ENCODE data around the gene ST3GAL3.
A peak's percentile ranks its signal among the peaks of the same experiment; 100 is the strongest.

ST3GAL3 gene

DNA sequence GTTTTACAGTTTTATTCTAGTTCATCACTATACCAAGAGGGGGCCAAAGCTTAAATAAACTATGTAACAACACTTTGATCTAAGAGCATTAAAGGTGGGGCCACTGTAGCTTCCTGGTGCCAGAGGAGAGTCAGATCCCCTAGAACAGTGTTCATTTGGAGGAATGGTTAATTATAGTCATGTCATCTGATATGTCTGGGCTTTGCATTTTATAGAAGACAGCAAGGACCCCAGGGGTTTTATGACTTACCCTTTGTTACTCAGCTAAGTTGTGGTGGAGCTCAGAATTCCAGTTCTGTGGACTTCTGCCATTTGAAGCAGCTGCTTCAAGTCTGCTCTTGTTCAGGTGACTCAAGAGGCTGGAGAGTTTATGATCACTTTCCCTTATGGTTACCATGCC lies 40.7 kb upstream of the ST3GAL3 start (continued):
- TF ChIP-seq ZNF664 (tag by site-specific recombination; IDR thresholded peaks at IDR 0.05), result peak; percentile 41; the same call in 1 of the 2 replicates
- no peak for TF ChIP-seq SCRT2 (tag by site-specific recombination; IDR thresholded peaks at IDR 0.05)
- TF ChIP-seq SALL2 (tag by site-specific recombination; IDR thresholded peaks at IDR 0.05; ENCODE audit: borderline replicate concordance), result no peak
- TF ChIP-seq ZNF391 (tag by site-specific recombination; IDR thresholded peaks at IDR 0.05; ENCODE audit: borderline replicate concordance, low read depth), result no peak
- TF ChIP-seq BCL11A (tag by site-specific recombination; IDR thresholded peaks at IDR 0.05; ENCODE audit: low read depth), result no peak
- TF ChIP-seq, protein P1, sequence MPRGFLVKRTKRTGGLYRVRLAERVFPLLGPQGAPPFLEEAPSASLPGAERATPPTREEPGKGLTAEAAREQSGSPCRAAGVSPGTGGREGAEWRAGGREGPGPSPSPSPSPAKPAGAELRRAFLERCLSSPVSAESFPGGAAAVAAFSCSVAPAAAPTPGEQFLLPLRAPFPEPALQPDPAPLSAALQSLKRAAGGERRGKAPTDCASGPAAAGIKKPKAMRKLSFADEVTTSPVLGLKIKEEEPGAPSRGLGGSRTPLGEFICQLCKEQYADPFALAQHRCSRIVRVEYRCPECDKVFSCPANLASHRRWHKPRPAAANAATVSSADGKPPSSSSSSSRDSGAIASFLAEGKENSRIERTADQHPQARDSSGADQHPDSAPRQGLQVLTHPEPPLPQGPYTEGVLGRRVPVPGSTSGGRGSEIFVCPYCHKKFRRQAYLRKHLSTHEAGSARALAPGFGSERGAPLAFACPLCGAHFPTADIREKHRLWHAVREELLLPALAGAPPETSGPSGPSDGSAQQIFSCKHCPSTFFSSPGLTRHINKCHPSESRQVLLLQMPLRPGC (tag by site-specific recombination; IDR thresholded peaks at IDR 0.05), result peak; percentile 68; the same call in 1 of the 2 replicates
- TF ChIP-seq, protein P2, sequence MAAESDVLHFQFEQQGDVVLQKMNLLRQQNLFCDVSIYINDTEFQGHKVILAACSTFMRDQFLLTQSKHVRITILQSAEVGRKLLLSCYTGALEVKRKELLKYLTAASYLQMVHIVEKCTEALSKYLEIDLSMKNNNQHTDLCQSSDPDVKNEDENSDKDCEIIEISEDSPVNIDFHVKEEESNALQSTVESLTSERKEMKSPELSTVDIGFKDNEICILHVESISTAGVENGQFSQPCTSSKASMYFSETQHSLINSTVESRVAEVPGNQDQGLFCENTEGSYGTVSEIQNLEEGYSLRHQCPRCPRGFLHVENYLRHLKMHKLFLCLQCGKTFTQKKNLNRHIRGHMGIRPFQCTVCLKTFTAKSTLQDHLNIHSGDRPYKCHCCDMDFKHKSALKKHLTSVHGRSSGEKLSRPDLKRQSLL (tag by site-specific recombination; IDR thresholded peaks at IDR 0.05), result no peak
- TF ChIP-seq ZNF302 (tag by site-specific recombination; IDR thresholded peaks at IDR 0.05; ENCODE audit: low read depth), result no peak
- TF ChIP-seq EGR2 (tag by site-specific recombination; IDR thresholded peaks at IDR 0.05; ENCODE audit: low read depth), result no peak
- TF ChIP-seq, protein P3, sequence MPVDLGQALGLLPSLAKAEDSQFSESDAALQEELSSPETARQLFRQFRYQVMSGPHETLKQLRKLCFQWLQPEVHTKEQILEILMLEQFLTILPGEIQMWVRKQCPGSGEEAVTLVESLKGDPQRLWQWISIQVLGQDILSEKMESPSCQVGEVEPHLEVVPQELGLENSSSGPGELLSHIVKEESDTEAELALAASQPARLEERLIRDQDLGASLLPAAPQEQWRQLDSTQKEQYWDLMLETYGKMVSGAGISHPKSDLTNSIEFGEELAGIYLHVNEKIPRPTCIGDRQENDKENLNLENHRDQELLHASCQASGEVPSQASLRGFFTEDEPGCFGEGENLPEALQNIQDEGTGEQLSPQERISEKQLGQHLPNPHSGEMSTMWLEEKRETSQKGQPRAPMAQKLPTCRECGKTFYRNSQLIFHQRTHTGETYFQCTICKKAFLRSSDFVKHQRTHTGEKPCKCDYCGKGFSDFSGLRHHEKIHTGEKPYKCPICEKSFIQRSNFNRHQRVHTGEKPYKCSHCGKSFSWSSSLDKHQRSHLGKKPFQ (tag by site-specific recombination; IDR thresholded peaks at IDR 0.05), result peak; percentile 48
- TF ChIP-seq ZNF223 (tag by site-specific recombination; IDR thresholded peaks at IDR 0.05), result no peak
- TF ChIP-seq IKZF3 (tag by site-specific recombination; IDR thresholded peaks at IDR 0.05), result peak; percentile 69
- TF ChIP-seq ZBTB8A (tag by site-specific recombination; IDR thresholded peaks at IDR 0.05), result peak; percentile 52; the same call in 1 of the 2 replicates
- no peak for TF ChIP-seq ZNF140 (tag by site-specific recombination; IDR thresholded peaks at IDR 0.05)
- TF ChIP-seq ZNF623 (tag by site-specific recombination; IDR thresholded peaks at IDR 0.05), result no peak
- TF ChIP-seq, protein P4, sequence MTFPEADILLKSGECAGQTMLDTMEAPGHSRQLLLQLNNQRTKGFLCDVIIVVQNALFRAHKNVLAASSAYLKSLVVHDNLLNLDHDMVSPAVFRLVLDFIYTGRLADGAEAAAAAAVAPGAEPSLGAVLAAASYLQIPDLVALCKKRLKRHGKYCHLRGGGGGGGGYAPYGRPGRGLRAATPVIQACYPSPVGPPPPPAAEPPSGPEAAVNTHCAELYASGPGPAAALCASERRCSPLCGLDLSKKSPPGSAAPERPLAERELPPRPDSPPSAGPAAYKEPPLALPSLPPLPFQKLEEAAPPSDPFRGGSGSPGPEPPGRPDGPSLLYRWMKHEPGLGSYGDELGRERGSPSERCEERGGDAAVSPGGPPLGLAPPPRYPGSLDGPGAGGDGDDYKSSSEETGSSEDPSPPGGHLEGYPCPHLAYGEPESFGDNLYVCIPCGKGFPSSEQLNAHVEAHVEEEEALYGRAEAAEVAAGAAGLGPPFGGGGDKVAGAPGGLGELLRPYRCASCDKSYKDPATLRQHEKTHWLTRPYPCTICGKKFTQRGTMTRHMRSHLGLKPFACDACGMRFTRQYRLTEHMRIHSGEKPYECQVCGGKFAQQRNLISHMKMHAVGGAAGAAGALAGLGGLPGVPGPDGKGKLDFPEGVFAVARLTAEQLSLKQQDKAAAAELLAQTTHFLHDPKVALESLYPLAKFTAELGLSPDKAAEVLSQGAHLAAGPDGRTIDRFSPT (tag by site-specific recombination; IDR thresholded peaks at IDR 0.05), result peak; percentile 60; the same call in 1 of the 2 replicates
- TF ChIP-seq MZF1 (tag by site-specific recombination; IDR thresholded peaks at IDR 0.05; ENCODE audit: borderline replicate concordance), result peak; percentile 89; the same call in 1 of the 2 replicates
- 0 out of 2 replicates have a peak, but pooled peaks have one; percentile 51 for TF ChIP-seq ZNF2 (tag by site-specific recombination; IDR thresholded peaks at IDR 0.05)
- TF ChIP-seq ZNF529 (tag by site-specific recombination; IDR thresholded peaks at IDR 0.05; ENCODE audit: insufficient replicate concordance), result no peak
- no peak for TF ChIP-seq ZNF426 (tag by site-specific recombination; IDR thresholded peaks at IDR 0.05)
- no peak for TF ChIP-seq ZNF549 (tag by site-specific recombination; IDR thresholded peaks at IDR 0.05)
- peak; percentile 90 for TF ChIP-seq ZNF843 (tag by site-specific recombination; IDR thresholded peaks at IDR 0.05)
- TF ChIP-seq HOXD13 (CRISPR knock-in tag; IDR thresholded peaks at IDR 0.05; ENCODE audit: borderline replicate concordance), result no peak
- TF ChIP-seq ZNF16 (tag by site-specific recombination; IDR thresholded peaks at IDR 0.05; ENCODE audit: low read depth), result no peak
- peak; percentile 31; the same call in 1 of the 2 replicates for TF ChIP-seq ZNF596 (tag by site-specific recombination; IDR thresholded peaks at IDR 0.05)
- TF ChIP-seq, protein P5, sequence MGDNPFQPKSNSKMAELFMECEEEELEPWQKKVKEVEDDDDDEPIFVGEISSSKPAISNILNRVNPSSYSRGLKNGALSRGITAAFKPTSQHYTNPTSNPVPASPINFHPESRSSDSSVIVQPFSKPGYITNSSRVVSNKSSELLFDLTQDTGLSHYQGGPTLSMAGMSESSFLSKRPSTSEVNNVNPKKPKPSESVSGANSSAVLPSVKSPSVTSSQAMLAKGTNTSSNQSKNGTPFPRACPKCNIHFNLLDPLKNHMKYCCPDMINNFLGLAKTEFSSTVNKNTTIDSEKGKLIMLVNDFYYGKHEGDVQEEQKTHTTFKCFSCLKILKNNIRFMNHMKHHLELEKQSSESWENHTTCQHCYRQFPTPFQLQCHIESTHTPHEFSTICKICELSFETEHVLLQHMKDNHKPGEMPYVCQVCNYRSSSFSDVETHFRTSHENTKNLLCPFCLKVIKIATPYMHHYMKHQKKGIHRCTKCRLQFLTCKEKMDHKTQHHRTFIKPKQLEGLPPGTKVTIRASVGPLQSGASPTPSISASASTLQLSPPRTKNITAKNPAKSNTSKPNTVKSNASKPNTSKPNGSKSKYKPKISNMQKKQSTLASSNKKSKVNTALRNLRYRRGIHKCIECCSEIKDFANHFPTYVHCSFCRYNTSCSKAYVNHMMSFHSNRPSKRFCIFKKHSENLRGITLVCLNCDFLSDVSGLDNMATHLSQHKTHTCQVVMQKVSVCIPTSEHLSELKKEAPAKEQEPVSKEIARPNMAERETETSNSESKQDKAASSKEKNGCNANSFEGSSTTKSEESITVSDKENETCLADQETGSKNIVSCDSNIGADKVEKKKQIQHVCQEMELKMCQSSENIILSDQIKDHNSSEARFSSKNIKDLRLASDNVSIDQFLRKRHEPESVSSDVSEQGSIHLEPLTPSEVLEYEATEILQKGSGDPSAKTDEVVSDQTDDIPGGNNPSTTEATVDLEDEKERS (tag by site-specific recombination; IDR thresholded peaks at IDR 0.05), result no peak
- no peak for TF ChIP-seq ZNF157 (tag by site-specific recombination; IDR thresholded peaks at IDR 0.05)
- TF ChIP-seq, protein P6, sequence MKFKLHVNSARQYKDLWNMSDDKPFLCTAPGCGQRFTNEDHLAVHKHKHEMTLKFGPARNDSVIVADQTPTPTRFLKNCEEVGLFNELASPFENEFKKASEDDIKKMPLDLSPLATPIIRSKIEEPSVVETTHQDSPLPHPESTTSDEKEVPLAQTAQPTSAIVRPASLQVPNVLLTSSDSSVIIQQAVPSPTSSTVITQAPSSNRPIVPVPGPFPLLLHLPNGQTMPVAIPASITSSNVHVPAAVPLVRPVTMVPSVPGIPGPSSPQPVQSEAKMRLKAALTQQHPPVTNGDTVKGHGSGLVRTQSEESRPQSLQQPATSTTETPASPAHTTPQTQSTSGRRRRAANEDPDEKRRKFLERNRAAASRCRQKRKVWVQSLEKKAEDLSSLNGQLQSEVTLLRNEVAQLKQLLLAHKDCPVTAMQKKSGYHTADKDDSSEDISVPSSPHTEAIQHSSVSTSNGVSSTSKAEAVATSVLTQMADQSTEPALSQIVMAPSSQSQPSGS (tag by site-specific recombination; IDR thresholded peaks at IDR 0.05; ENCODE audit: low read depth), result no peak
- TF ChIP-seq ZNF629 (tag by site-specific recombination; IDR thresholded peaks at IDR 0.05), result 0 out of 2 replicates have a peak, but pooled peaks have one; percentile 33
- TF ChIP-seq ZNF600 (tag by site-specific recombination; IDR thresholded peaks at IDR 0.05), result peak; percentile 76
